Measurements from ENCODE around the gene INSYN1.

- TF ChIP-seq, protein P1, sequence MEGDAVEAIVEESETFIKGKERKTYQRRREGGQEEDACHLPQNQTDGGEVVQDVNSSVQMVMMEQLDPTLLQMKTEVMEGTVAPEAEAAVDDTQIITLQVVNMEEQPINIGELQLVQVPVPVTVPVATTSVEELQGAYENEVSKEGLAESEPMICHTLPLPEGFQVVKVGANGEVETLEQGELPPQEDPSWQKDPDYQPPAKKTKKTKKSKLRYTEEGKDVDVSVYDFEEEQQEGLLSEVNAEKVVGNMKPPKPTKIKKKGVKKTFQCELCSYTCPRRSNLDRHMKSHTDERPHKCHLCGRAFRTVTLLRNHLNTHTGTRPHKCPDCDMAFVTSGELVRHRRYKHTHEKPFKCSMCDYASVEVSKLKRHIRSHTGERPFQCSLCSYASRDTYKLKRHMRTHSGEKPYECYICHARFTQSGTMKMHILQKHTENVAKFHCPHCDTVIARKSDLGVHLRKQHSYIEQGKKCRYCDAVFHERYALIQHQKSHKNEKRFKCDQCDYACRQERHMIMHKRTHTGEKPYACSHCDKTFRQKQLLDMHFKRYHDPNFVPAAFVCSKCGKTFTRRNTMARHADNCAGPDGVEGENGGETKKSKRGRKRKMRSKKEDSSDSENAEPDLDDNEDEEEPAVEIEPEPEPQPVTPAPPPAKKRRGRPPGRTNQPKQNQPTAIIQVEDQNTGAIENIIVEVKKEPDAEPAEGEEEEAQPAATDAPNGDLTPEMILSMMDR (conservative IDR thresholded peaks at IDR 0.05; ENCODE audit: low read depth, low read length) = no peak
- TF ChIP-seq EZH2 (IDR thresholded peaks at IDR 0.05; ENCODE audit: low read length, unreplicated experiment) (no peak), EZH2phosphoT487 (IDR thresholded peaks at IDR 0.05; ENCODE audit: borderline replicate concordance, low read length) (no peak)
These were observed 16.9 kb upstream of the INSYN1 start for GRCh38 chr15:73770050-73770449.
